GM21528 (cell line): ENCODE data around the gene MAML1.

Experiments
- ATAC-seq: cut with Tn5 transposase; IDR thresholded peaks from one replicate; pipeline ENCODE4 v1.9.1; 2021; ENCODE audit warnings: mild to moderate bottlenecking, moderate library complexity; ENCODE audit not compliant: unreplicated experiment, low FRiP score

MAML1 gene

DNA sequence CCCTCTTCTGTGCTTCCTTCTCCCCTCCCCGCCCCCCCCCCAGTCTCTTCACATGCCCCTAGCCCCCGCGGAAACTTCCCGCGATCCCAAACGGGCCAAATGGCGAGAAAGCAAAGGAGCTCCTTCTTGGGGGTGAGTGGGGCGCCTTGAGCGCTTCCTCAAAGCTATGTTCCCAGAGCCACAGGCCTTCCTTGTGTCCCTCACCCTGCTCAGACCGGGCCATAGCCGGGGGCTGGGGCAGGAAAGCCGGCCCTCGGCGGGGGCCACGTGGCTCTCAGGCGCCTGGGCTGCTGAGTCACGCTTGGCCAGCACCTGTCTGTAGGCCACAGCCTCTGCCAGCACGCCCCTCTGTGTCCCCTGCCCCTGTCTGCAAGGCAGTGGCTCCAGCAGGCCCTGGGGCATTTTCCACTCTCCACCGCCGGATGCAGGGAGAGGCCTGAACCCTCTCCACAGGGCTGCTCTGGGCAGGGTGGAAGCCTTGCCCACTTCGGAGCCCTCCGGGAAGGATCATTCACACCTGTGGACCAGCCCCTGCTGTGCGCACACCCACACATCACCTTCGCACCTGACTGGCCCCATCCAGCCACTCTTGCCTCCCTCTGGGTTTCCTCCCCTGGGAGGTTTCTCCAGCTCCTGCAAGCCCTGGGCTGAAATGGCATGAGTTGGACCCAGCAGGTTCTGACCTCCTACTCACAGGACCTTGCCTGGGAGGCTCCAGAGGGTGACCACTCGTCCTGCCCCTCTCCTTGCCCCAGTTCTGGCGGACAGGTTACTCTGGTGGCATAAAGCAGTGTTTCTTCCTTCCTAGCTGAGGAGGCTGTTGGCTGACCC lies 86.9 kb downstream of the MAML1 start:
- peak; percentile 17 for ATAC-seq

DNA sequence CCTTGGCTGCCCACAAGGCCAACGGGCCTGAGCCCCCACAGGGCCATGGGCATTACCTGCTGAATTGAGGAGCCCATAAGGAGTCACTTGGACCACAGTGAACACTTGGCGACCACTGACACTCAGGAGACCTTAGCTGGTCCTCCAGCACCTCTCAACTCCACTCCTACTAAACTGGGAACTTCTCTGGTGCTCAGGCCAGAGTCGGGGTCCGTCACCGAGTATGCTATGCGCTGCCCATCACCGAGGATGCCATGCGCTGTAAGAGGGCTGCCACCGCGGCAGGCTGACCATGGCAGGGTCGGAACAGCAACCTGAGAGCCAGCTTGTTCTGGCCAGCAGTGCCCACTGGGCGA lies 87.5 kb downstream of the MAML1 start:
- no peak for ATAC-seq

DNA sequence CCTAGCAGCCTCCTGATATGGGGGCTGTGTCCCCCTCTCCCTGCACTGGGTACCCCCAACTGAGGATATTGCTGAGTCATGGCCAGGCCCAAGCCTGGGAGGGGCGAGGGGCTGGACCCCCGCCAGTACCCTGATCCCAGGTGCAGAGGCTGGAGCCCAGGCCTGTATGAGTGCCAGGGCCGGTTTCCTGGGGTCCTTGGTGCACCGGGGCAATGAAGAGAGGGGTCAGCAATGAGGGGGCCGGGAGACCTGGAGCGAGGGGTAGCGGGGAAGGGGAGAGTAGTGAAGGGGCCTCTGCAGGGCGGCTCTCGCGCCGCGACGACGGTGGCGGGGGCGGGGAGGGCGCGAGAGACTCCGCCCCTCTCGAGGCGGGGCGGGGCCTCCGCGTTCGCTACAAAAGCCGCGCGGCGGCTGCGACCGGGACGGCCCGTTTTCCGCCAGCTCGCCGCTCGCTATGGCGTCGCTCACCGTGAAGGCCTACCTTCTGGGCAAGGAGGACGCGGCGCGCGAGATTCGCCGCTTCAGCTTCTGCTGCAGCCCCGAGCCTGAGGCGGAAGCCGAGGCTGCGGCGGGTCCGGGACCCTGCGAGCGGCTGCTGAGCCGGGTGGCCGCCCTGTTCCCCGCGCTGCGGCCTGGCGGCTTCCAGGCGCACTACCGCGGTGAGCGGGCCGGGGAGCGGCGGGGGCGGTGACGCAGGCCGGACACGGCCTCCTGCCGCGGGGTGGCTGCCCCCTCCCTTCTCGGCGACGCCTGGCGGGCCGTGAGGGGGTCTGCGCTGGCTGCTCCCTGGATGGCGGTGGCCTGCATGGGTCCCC lies 88.1 kb downstream of the MAML1 start, which contains the start of gene SQSTM1:
TSS of gene SQSTM1 (plus strand) at position 423 of the 815 bp plus-strand sequence. CDS start at position 455, 32 bp downstream.
- peak; percentile 50 for ATAC-seq

DNA sequence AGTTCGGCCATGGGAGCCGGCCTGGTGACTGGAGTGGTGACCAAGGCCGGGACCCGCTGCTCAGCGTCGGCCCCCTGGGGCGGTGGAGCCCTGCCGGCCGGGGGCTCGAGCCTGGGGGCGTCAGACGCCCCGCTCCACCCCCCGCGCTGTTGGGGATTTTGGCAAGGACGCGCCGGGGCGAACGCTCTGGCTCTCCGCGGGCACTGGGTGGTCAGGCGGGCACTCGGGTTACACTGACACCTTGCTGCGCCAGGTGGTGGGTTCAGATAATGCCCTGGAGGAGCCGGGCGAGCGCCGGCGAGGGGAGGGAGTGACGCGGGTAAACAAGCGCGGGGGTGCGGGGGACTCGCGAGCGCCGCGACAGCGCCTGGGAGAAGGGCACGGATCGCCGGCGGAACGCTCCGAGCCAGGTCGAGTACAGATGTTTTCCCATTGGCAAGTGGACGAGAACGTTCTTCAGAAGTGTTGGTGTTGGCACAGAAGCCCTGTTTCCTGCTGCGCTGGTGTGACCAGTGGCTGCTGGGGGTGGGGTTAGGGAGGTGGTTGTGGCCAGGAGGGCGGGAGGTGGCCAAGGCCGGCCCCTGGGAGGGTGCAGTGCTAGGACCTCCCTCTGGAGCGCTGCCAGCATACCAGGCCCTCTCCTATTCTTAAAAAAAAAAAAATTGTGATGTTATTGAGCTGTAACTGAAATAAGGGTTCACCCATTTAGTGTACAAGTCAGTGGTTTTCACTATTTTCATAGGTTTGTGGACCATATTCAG lies 88.9 kb downstream of the MAML1 start:
- peak; percentile 46 for ATAC-seq

DNA sequence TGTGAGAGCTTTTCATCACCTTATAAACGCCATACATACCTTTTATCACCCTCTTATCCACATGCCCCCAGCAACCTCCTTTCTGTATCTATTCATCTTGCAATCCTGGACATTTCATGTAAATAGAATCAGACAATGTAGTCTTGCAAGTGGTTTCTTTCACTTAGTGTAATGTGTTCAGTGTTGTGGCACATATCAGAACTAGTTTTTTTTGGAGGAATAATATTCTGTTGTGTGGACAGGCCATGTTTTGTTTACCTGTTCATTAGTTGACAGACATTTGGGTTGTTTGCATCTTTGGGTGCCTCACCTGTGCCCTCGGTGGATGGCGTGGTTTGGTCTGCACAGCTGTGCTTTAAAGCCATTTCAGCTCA lies 89.4 kb downstream of the MAML1 start:
- ATAC-seq = no peak

DNA sequence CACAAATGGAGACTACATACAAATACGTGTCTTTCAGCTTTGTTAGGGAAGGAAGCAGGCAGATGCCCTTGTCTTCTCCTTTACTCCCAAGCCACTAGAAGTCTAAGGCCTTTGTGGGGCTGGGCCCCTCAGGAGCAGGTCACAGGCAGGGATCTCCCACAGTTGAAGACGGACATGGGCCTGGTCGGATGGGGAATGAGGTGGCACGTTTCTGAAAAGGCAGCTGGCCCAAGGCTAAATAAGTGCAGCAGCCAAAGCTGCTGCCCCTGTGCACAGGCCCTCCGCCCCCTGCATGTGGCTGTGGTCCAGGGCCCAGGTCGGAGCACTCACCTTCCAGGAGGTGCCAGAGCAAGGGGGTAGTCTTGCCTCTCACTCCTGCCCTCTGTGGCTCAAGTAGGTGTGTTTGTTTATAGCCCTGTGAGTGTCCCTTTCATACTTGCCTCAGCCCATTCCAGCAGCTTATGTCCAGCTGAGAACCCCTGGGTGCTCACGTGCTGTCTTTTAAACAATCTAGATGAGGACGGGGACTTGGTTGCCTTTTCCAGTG lies 89.9 kb downstream of the MAML1 start:
- ATAC-seq = no peak

DNA sequence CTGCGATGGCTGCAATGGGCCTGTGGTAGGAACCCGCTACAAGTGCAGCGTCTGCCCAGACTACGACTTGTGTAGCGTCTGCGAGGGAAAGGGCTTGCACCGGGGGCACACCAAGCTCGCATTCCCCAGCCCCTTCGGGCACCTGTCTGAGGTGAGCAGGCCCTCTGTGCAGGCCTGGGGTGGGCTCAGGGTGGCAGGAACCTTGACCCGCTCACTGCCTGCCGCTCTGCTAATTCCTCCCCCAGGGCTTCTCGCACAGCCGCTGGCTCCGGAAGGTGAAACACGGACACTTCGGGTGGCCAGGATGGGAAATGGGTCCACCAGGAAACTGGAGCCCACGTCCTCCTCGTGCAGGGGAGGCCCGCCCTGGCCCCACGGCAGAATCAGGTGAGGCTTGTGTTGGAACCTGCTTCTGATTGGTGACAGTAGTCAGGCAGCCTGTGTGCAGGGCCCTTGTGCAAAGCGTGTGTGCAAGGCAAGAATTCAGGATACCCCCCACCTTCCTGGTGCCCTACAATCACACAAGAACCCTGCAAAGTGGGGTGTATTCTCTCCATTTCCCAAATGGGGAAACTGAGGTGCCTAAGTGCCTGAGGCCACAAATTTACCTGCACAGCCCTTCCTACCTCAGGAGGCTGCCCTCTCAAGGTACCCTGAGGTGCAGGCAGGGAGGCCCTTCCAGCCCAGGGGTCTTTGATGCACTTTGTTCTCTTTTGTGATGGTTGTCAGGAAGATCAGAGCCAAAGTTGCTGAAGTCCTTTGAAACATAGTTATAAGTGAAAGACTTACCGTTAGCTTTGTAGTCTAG lies 91.5 kb downstream of the MAML1 start:
- ATAC-seq = no peak

DNA sequence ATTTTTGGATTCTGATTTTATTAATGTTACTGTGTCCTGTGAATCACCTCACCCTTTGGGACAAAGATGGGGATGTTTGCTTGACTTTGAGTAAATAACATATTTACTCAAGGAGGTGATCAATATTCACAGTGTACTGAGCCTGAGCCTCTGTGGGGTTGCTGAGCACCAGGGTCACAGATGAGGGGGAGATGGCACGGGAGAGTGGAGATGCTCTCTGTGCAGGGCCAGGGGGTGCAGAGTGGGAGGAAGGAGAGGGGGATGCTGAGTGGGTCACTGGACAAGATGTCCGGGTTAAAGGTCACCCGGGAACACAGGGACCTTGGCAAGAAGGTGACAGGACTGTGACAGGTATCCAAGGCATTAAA lies 92.1 kb downstream of the MAML1 start:
- ATAC-seq = no peak

DNA sequence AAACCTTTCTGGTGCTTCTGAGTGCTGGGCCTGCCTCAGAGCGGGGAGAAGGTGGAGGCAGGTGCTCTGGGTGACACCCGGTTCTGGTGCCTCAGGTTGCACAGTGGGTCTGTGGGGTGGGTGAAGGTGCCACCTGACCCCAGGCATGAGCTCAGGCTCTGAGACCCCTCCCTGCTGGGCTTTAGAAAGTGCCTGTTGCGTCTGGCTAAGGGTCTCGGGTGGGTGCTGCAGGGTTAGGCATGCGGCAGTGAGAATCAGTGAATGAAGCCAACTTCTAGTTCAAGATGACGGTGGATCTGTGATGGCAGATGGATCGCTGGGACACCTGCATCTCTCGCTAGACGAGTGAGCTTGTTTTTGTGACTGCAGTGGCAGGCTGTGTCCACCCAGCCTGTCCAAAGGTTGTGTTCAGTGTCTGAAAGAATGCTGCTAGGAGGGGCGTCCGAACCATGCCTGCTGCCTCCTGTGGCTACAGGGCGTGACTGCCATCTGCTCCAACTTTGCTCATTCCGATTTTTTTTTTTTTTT lies 93.1 kb downstream of the MAML1 start:
- ATAC-seq = no peak
